SU-DHL-6 (cell line): ENCODE results near the gene HSPBP1.

Experiments
- H2AFZ ChIP-seq: fragments of 200-600 bp; sonication (generic); 2 replicates; pipeline ENCODE4 v1.6.1; 2014; ENCODE audit warnings: low read depth, mild to moderate bottlenecking, moderate library complexity, mixed read lengths, antibody characterized with exemption, low read length; ENCODE audit not compliant: severe bottlenecking
- H3F3A ChIP-seq: fragments of 200-600 bp; shearing (Covaris generic); 2 replicates; pipeline ENCODE4 v1.6.0; 2016; ENCODE audit warnings: antibody characterized with exemption, mild to moderate bottlenecking; ENCODE audit not compliant: insufficient read depth
- H3K27ac ChIP-seq: fragments of 200-600 bp; sonication (generic); 2 replicates; pipeline ENCODE4 v1.5.1; 2016; ENCODE audit warnings: low read depth, mild to moderate bottlenecking, low read length, moderate library complexity, mixed read lengths
- H3K27me3 ChIP-seq: fragments of 200-600 bp; sonication (generic), shearing (Covaris generic); 2 replicates; pipeline ENCODE4 v1.6.0; 2014; ENCODE audit warnings: mild to moderate bottlenecking, low read length
- H3K36me3 ChIP-seq: fragments of 200-600 bp; sonication (generic); 2 replicates; pipeline ENCODE4 v1.6.1; 2014; ENCODE audit warnings: mild to moderate bottlenecking, low read length, mixed read lengths
- H3K4me2 ChIP-seq: fragments of 300-600, 200-600 bp; shearing (Covaris generic), sonication (generic); 2 replicates; pipeline ENCODE4 v1.6.0; 2014; ENCODE audit warnings: low read length, low read depth, mild to moderate bottlenecking; ENCODE audit not compliant: poor library complexity, severe bottlenecking
- H3K4me3 ChIP-seq: fragments of 200-600 bp; sonication (generic); 2 replicates; pipeline ENCODE4 v1.5.1; 2014; ENCODE audit warnings: antibody characterized with exemption, low read length, mild to moderate bottlenecking, mixed read lengths; ENCODE audit not compliant: insufficient read depth, poor library complexity, severe bottlenecking
- H3K79me2 ChIP-seq: fragments of 200-600 bp; sonication (generic); 2 replicates; pipeline ENCODE4 v1.6.1; 2014; ENCODE audit warnings: mild to moderate bottlenecking, low read length, moderate library complexity; ENCODE audit not compliant: insufficient read depth
- H3K9ac ChIP-seq: fragments of 200-600 bp; sonication (generic); 2 replicates; pipeline ENCODE4 v1.7.0; 2014; ENCODE audit warnings: mild to moderate bottlenecking, low read length
- H3K9me2 ChIP-seq: fragments of 200-600 bp; sonication (generic); replicated peaks from 2 replicates; pipeline ENCODE4 v1.6.1; 2014; ENCODE audit warnings: low read length; ENCODE audit not compliant: insufficient read depth
- H3K9me3 ChIP-seq: fragments of 200-600 bp; sonication (generic); 2 replicates; pipeline ENCODE4 v1.6.1; 2014; ENCODE audit warnings: low read length, mixed read lengths; ENCODE audit not compliant: insufficient read depth
- H4K20me1 ChIP-seq: fragments of 200-600 bp; sonication (generic); 2 replicates; pipeline ENCODE4 v1.6.1; 2014; ENCODE audit warnings: low read depth, mild to moderate bottlenecking, antibody characterized with exemption, low read length, moderate library complexity, mixed read lengths
- CTCF ChIP-seq: fragments of 200-600 bp; sonication (generic); IDR thresholded peaks from one replicate; pipeline ENCODE4 v1.5.1; 2017; ENCODE audit warnings: antibody characterized with exemption, mild to moderate bottlenecking, low read length, moderate library complexity; ENCODE audit not compliant: insufficient read depth, poor library complexity, severe bottlenecking
- EZH2phosphoT487 ChIP-seq: fragments of 200-600 bp; sonication (generic), shearing (Covaris generic); conservative IDR thresholded peaks from 2 replicates; pipeline ENCODE4 v1.6.1; 2018; ENCODE audit warnings: mild to moderate bottlenecking, antibody characterized with exemption, low read length, moderate library complexity, mixed read lengths

Gene HSPBP1

GRCh38 chr19:55246462-55247451 lies 33.2 kb downstream of the HSPBP1 start:
- peaks cover 3% of the 10 kb centered on the region; the same call in 1 of the 2 replicates for H3K36me3 ChIP-seq

GRCh38 chr19:55245236-55245904 lies 34.5 kb downstream of the HSPBP1 start:
- H3K9me2 ChIP-seq = no peaks in the 10 kb centered on the region
- H2AFZ ChIP-seq = no peak overlapping the region
- no peak for TF ChIP-seq EZH2phosphoT487
- no peak for TF ChIP-seq CTCF
- peaks cover 39% of the 10 kb centered on the region for H3K79me2 ChIP-seq
- H3K9me3 ChIP-seq = no peaks in the 10 kb centered on the region
- H3K9ac ChIP-seq = no peak overlapping the region
- H3K4me3 ChIP-seq = no peak overlapping the region
- no peaks in the 10 kb centered on the region for H3F3A ChIP-seq
- no peaks in the 10 kb centered on the region for H3K27me3 ChIP-seq
- H3K27ac ChIP-seq = no peak overlapping the region
- peaks cover 8% of the 10 kb centered on the region; the same call in 1 of the 2 replicates for H4K20me1 ChIP-seq
- peaks cover 3% of the 10 kb centered on the region; the same call in 1 of the 2 replicates for H3K36me3 ChIP-seq
- no peak overlapping the region for H3K4me2 ChIP-seq

More at GRCh38 chr19:55246462-55247451, 33.2 kb downstream of the HSPBP1 start:
- H3K27me3 ChIP-seq = no peaks in the 10 kb centered on the region
- no peak overlapping the region for H3K4me3 ChIP-seq
- H3K9ac ChIP-seq = no peak overlapping the region
- H4K20me1 ChIP-seq = peaks cover 8% of the 10 kb centered on the region; the same call in 1 of the 2 replicates
- peaks cover 53% of the 10 kb centered on the region for H3K79me2 ChIP-seq
- no peak overlapping the region for H2AFZ ChIP-seq
- no peak overlapping the region for H3K4me2 ChIP-seq
- TF ChIP-seq EZH2phosphoT487 (no peak), CTCF (no peak)
- H3K9me2 ChIP-seq = no peaks in the 10 kb centered on the region
- no peak overlapping the region for H3K27ac ChIP-seq
- no peaks in the 10 kb centered on the region for H3F3A ChIP-seq
- no peaks in the 10 kb centered on the region for H3K9me3 ChIP-seq

- Histone ChIP-seq H3K36me3 (peaks cover 3% of the 10 kb centered on the region; the same call in 1 of the 2 replicates), H3K79me2 (peaks cover 27% of the 10 kb centered on the region), H2AFZ (no peak overlapping the region), H3K27me3 (no peaks in the 10 kb centered on the region), H3K9me3 (no peaks in the 10 kb centered on the region), H3K27ac (no peak overlapping the region), H3K4me2 (no peak overlapping the region), H4K20me1 (peaks cover 8% of the 10 kb centered on the region; the same call in 1 of the 2 replicates), H3K9ac (no peak overlapping the region), H3K4me3 (no peak overlapping the region), H3F3A (no peaks in the 10 kb centered on the region), H3K9me2 (no peaks in the 10 kb centered on the region)
- TF ChIP-seq CTCF (no peak), EZH2phosphoT487 (no peak)
Observed at GRCh38 chr19:55244004-55244680, 35.8 kb downstream of the HSPBP1 start.
